GM18511 (cell line): ENCODE results near the gene ULK2.
"Not testable (repeated sequence)": the region's sequence is repeated elsewhere in the genome, so short reads cannot be mapped to it uniquely, and the experiment has no call there.

Experiments
- ATAC-seq: cut with Tn5 transposase; IDR thresholded peaks from one replicate; pipeline ENCODE4 v1.9.1; 2021; ENCODE audit warnings: mild to moderate bottlenecking, moderate library complexity; ENCODE audit not compliant: unreplicated experiment

Gene ULK2

DNA sequence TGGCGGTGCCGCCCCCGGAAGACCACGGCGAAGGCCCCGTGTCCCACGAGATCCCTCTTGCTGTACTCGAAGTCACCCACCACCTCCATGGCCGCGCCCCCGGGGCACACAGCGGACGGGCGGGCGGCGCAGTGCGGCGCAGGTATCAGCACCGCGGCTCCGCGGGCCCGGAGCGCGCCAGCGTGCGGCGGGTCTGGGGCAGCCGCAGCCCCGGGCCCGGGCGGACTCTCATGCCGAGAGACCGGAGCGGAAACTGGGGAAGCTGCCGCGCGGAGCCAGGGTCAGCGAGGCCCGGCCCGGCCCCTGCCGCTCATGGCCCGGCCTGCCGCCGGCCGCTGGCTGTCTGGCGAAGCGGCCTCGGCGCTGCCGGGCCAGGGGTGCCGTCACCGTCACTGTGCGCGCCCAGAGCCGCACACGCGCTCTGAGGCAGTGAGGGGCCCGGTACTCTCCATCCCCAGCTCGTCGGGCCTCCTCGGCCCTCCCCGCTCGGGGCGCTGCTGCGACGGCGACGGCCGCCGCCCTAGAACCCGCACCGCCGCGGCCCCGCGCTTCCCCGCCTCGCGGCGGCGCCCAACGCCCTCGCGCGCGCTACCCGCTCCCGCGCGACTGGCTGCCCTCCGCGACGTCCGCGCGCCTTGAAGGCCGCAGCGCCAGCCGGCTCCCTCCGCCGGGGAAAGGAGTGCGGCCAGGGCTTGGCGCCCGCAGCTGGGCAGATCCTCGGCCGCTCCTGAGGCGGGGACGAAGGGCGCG is at the start of gene ULK2:
Gene ULK2 (minus strand): TSS at position 608 of the 750 bp plus-strand sequence. CDS start 519 bp downstream, at position 89.
- peak; percentile 62 for ATAC-seq

GRCh38 chr17:19915245-19915978 is 47.7 kb upstream of the ULK2 start:
- ATAC-seq: no peak

GRCh38 chr17:19911033-19911432 is 43.3 kb upstream of the ULK2 start:
- no peak for ATAC-seq

GRCh38 chr17:19909139-19909538 is 41.4 kb upstream of the ULK2 start:
- no peak for ATAC-seq

DNA sequence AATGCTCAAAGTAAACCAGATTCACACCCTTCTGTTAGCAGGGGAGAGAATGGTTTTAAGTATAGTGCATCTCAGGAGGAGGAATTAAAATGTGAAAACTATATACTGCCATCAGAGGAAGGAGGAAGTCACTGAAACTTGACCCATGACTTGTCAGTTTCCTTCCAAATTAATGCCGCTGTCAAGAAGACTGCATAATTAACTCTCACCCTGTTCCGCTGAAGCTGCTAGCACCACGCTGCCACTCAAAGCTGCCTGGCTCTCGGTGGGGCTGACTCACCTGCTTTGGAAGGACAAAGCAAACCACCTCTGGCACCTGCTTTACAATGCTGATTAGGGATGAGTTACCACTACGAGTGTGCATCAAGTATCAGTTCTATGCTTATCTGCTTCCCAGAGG is 37.8 kb upstream of the ULK2 start:
- ATAC-seq: no peak

GRCh38 chr17:19904924-19905323 is 37.2 kb upstream of the ULK2 start:
- ATAC-seq: no peak

DNA sequence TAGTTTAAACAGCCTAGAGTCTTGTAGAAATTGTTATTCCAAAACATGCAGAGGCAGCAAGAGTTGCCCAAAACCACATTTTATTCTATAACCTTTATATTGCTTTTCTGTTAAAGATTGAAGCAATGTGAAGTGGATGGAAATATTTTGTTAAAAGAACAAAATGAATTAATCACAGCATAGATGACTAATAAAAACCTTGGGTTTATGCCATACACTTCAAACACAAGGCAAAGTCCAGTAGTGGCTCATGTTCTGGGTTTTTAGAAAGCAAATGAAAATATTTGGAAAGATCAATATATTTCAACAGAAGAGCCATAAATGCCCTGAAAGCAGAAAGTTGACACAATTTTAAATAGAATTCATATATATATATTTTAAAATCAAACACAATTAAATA is 36.7 kb upstream of the ULK2 start:
- no peak for ATAC-seq

GRCh38 chr17:19900809-19901208 is 33.1 kb upstream of the ULK2 start:
- no peak for ATAC-seq

DNA sequence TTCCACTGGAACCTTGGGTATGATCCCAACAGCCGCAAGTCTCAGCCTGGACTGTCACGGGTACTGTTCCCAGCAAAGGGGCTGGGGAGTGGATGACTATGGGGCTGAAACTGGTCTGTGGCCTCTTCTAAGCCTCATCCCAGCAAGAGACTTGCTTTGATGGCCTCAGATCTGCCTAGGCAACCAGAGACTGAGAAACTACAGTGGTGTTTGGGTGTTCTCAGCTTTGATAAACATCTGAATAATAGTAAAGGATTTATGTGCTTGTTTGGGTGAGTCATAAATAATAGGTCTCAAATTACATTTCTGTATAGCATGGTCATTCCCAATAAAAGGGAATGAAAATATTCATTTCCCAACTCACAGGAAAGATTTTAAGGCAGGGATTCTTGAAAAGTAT is 30.2 kb upstream of the ULK2 start:
- no peak for ATAC-seq

DNA sequence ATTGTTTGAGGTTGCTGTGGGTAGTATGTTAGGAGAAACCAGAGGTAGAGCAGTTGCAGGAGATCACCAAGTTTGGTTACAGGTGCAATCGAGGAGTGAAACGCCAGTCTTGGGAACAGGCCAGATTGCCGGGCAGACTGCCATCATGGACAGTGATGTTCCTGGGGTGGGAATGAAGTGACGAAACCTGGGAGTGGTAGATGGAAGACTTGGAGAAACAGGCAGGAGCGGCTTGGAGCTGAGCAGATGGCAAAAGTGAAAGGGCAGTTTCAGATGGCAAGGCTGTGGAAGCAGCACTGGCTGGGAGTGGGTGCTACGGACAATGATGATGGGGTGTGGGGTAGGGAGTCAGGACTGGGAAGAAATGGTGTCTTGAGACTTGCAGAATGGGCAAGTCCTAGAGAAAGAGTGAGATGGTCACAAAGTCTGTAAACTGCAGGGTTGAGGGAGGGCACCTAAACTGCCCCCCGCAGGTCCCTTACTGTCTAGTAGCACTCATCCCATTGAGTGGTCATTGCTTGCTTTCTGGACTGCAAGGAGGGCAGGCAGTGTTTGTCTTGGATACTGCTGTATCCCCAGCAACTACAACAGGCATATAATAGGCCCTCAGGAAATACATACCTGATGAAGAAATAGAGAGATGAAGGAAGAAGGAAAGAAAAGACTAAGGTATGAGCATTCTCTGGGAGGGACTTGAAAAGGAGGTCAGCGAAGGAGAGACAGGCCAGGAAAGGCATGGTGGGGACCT is 29.5 kb upstream of the ULK2 start:
- no peak for ATAC-seq

- no peak for ATAC-seq
Measured at GRCh38 chr17:19896679-19897078, 28.9 kb upstream of the ULK2 start.

GRCh38 chr17:19890554-19890953 is 22.8 kb upstream of the ULK2 start:
- ATAC-seq: not testable (repeated sequence)

DNA sequence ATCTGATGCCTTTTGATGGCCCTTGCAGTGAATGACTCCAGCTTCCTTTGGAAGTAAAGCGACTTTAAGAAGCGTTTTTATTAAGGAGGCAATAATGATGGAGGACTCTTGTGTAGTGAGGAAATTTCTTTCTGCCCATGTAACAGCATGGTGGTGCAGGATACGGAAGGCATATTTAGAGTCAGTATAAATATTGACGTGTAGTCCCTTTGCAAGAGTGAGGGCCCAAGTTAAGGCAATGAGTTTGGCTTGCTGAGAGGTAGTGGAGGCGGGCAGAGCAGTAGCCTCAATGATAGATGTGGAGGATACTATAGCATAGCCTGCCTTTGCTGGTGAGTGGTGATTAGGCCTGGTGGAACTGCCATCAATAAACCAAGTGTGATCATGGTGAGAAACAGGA is 22.3 kb upstream of the ULK2 start:
- not testable (repeated sequence) for ATAC-seq

- ATAC-seq: no peak
Measured at GRCh38 chr17:19886116-19886515, 18.4 kb upstream of the ULK2 start.

GRCh38 chr17:19883537-19884215 is 15.9 kb upstream of the ULK2 start:
- ATAC-seq: no peak

DNA sequence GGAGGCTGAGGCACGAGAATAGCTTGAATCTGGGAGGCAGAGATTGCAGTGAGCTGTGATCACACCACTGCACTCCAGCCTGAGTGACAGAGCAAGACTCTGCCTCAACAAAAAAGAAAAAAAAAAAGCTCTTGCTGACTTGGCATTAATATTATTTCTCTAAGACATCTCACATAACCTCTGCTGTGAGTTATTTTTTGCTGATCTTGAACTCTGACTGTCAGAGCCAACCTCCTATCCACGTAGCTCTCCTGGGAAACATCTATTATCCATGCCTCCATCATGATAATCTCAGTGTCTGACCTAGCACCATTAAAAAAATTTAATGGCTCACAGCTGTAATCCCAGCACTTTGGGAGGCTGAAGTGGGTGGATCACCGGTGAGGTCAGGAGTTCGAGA is 12.7 kb upstream of the ULK2 start:
- no peak for ATAC-seq

- no peak for ATAC-seq
Measured at GRCh38 chr17:19877364-19877945, 9.7 kb upstream of the ULK2 start.

DNA sequence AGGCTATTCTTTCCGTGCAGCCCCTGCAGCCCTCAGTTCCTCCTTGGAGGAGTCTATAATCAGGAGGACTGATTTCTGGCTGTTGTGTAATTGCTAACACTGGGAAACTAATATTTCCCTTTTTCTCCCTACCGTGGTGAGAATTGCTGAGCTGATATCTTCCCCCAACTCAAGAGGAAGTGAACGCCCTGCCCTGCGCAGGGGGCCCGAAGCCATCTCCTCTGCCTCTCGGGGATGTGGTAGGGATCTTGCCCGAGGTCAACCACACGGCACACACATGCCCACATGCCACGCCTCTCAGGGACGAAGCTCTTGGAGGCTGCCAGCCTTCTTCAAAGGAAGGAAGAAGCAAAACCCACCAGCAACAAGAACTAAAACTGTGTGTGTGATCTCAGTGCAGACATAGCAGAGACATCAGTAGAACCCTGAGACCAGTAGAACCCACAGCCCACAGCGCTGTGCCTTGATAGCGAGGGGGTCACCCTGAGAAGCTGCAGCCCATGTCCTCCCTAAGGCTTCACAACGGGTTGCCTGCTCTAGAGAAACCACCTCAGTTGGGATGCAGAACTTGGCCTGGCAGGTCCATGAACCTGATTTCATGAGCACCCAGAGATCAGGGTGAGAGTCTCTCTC is 8.9 kb upstream of the ULK2 start:
- no peak for ATAC-seq

- ATAC-seq: no peak
Measured at GRCh38 chr17:19874256-19874655, 6.5 kb upstream of the ULK2 start.

DNA sequence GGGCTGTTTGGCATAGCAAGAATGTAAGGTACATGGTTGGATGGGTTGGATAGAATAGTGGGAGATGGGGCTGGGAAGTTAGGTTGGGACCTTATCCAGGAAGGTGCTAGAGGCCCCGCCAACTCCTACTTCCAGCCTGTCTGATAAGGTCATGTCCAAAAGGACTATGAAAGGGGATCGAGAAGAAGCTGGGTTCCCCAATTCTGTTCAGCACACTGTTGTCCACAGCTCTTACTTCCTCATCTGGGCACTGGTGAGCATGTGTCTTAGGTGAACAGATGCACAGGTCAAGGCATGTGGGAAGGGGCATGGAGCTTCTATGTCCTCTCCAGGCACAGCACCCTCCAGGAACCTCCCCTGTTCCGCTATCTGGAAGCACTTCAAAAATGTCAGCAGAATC is 5.6 kb upstream of the ULK2 start:
- no peak for ATAC-seq
